ENCODE data around the gene RPS6KC1. TPM values are rescaled to one million over a fixed set of nuclear protein-coding genes. Genes with fewer than 3 reads are reported as not detected.
A peak's percentile ranks its signal among the peaks of the same experiment; 100 is the strongest.

Gene RPS6KC1
- total RNA-seq, 1 donor from 2014 or later: 16.7 TPM

DNA sequence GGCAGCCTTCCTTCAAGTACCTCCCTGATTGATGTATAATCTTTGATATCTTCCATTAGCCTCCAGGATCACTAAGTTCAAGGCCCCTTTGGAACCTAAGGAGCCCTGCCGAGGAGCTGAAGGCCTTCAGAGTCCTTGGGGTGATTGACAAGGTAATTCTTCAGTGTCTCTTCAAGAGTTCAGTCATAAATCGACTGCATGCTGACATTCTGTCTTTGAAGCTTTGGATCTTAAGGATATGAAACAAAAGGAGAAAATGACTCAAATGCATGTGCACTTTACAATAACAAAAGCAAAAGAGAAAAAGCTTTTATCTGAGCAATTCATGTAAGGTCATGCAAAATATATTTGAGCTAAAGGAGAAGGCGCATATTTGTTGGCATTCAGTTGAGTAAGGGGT is 125.3 kb downstream of the RPS6KC1 start:
- H3K27me3 Mint-ChIP-seq (ENCODE audit: low read depth): no peaks in the 10 kb centered on the region
- peaks cover 12% of the 10 kb centered on the region for H3K36me3 Mint-ChIP-seq (ENCODE audit: low read depth)
- no peak overlapping the region for H3K27ac Mint-ChIP-seq (ENCODE audit: unreplicated experiment)
- no peaks in the 10 kb centered on the region for H3K9me3 Mint-ChIP-seq
- TF ChIP-seq, protein P1, sequence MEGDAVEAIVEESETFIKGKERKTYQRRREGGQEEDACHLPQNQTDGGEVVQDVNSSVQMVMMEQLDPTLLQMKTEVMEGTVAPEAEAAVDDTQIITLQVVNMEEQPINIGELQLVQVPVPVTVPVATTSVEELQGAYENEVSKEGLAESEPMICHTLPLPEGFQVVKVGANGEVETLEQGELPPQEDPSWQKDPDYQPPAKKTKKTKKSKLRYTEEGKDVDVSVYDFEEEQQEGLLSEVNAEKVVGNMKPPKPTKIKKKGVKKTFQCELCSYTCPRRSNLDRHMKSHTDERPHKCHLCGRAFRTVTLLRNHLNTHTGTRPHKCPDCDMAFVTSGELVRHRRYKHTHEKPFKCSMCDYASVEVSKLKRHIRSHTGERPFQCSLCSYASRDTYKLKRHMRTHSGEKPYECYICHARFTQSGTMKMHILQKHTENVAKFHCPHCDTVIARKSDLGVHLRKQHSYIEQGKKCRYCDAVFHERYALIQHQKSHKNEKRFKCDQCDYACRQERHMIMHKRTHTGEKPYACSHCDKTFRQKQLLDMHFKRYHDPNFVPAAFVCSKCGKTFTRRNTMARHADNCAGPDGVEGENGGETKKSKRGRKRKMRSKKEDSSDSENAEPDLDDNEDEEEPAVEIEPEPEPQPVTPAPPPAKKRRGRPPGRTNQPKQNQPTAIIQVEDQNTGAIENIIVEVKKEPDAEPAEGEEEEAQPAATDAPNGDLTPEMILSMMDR (conservative IDR thresholded peaks at IDR 0.05): no peak
- H3K4me1 Mint-ChIP-seq: no peaks in the 10 kb centered on the region
- DNase-seq (ENCODE audit: low read depth, low spot score): no peak
- no peak overlapping the region for H3K4me3 Mint-ChIP-seq

DNA sequence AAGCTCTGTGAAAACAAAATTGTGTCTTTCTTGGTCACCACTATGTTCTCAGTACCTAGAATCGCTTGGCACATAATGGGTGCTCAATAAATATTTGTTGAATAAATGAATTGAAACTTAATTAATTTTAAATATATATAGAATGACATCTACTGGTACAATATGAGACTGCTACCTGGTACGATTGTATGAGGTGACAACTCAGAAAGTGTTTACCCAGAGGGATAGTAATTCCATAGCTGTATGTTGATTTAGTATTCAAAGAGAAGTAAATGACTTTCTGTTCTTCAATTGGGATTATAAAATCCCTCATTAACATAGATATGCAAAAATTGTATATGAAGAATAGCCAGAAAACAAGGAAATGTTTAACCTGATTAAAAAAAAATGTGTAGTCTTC is 128.7 kb downstream of the RPS6KC1 start:
- no peak for DNase-seq (ENCODE audit: low read depth, low spot score)
- Mint-ChIP-seq H3K9me3 (peaks cover 3% of the 10 kb centered on the region), H3K36me3 (ENCODE audit: low read depth) (peaks cover 21% of the 10 kb centered on the region), H3K4me1 (no peaks in the 10 kb centered on the region), H3K27ac (ENCODE audit: unreplicated experiment) (no peak overlapping the region), H3K27me3 (ENCODE audit: low read depth) (no peaks in the 10 kb centered on the region), H3K4me3 (no peak overlapping the region)
- TF ChIP-seq, protein P1 (conservative IDR thresholded peaks at IDR 0.05): no peak

DNA sequence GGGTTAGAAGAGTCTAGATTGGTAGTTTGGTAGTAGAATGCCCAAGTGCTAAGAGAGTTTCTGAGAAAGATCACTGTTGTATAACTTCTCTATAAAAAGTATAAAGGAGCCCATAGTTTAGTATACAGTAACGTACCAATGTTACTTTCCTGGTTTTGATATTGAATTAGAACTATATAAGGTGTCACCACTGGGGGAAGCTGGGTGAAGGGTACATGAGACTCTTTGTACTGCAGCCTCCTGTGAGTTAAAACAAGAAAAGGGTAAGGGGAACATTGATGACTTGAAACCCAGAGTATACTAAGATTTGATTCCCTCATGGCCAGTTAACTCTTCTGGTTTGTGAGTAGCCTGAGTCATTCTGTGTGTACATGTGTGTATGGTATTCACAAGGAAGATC is 129.8 kb downstream of the RPS6KC1 start:
- peaks cover 27% of the 10 kb centered on the region for H3K36me3 Mint-ChIP-seq (ENCODE audit: low read depth)
- no peaks in the 10 kb centered on the region for H3K27me3 Mint-ChIP-seq (ENCODE audit: low read depth)
- H3K9me3 Mint-ChIP-seq: peaks cover 9% of the 10 kb centered on the region
- H3K4me1 Mint-ChIP-seq: no peaks in the 10 kb centered on the region
- DNase-seq (ENCODE audit: low read depth, low spot score): no peak
- no peak overlapping the region for H3K4me3 Mint-ChIP-seq
- no peak overlapping the region for H3K27ac Mint-ChIP-seq (ENCODE audit: unreplicated experiment)
- TF ChIP-seq, protein P1 (conservative IDR thresholded peaks at IDR 0.05): no peak

DNA sequence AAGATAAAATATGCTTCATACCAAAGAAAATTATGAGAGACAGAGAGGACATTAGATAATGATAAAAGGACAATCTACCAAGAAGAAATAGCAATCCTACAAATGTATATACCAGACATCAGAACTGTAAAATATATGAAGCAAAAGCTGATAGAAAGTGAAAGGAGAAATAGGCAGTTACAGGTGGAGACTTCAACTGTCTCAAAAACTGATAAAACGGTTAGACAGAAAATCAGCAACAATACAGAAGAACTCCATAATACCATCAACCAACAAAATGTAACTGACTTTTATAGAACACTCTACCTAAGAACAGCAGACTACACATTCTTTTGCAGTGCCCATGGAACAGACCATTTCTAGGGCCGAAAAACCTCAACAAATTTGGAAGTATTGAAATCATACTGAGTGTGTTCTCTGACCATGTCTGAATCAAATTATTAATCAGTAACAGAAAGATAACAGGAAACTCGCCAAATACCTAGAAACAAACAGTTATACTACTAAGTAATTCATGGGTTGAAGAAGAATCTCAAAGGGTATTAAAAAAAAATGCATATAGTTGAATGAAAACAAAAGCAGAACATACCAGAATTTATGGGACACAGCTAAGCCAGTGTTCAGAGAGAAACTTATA is 132.1 kb downstream of the RPS6KC1 start:
- Mint-ChIP-seq H3K27me3 (ENCODE audit: low read depth) (no peaks in the 10 kb centered on the region), H3K36me3 (ENCODE audit: low read depth) (peaks cover 34% of the 10 kb centered on the region), H3K27ac (ENCODE audit: unreplicated experiment) (peak overlapping the region; percentile 55), H3K9me3 (peaks cover 11% of the 10 kb centered on the region), H3K4me3 (no peak overlapping the region), H3K4me1 (no peaks in the 10 kb centered on the region)
- no peak for DNase-seq (ENCODE audit: low read depth, low spot score)
- TF ChIP-seq, protein P1 (conservative IDR thresholded peaks at IDR 0.05): no peak

DNA sequence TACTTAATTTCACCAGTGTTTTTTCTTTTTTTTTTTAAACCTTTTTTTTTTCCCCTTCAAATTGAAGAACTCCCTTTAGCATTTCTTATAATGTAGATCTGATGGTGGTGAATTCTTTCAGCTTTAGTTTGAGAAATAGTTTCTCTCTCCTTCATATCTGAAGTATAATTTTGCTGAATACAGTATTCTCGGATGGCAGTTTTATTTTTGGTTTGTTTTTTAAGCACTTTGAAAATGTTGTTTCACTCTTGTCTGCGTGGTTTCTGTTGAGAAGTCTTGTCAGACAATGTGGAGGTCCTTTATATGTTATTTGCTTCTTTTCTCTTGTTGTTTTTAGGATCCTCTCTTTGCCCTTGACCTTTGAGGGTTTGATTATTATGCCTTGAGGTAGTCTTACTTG is 135.1 kb downstream of the RPS6KC1 start:
- Mint-ChIP-seq H3K36me3 (ENCODE audit: low read depth) (peaks cover 44% of the 10 kb centered on the region), H3K4me3 (no peak overlapping the region), H3K9me3 (peaks cover 18% of the 10 kb centered on the region), H3K27me3 (ENCODE audit: low read depth) (no peaks in the 10 kb centered on the region), H3K27ac (ENCODE audit: unreplicated experiment) (no peak overlapping the region), H3K4me1 (no peaks in the 10 kb centered on the region)
- TF ChIP-seq, protein P1 (conservative IDR thresholded peaks at IDR 0.05): no peak
- DNase-seq (ENCODE audit: low read depth, low spot score): no peak

Data from neural crest cell (in vitro differentiated cells).